K562 (cell line): ENCODE results near the gene OR2C1. TPM values are rescaled to one million over a fixed set of nuclear protein-coding genes. Genes with fewer than 3 reads are reported as not detected.

Experiments
- ESRRB ChIP-seq: fragments of 250-450 bp; sonication (Bioruptor Pico); IDR thresholded peaks from 2 replicates; pipeline ENCODE4 v1.5.0; 2020; ENCODE audit warnings: mild to moderate bottlenecking, moderate library complexity, borderline replicate concordance
- ETS2 ChIP-seq: IDR thresholded peaks from 2 replicates; pipeline ENCODE4 v1.6.1; 2016; ENCODE audit warnings: borderline replicate concordance, missing genetic modification characterization, mild to moderate bottlenecking, moderate library complexity, missing compliant biosample characterization; ENCODE audit not compliant: poor library complexity, severe bottlenecking
- LCOR ChIP-seq: sonication (generic); formaldehyde crosslinking; IDR thresholded peaks from 2 replicates; pipeline ENCODE4 v1.8.0; 2022; ENCODE audit warnings: mild to moderate bottlenecking, missing genetic modification reagents
- NR0B1 ChIP-seq: fragments of 450-650 bp; IDR thresholded peaks from one replicate; pipeline ENCODE4 v1.6.1; 2018; ENCODE audit warnings: mild to moderate bottlenecking, moderate library complexity; ENCODE audit not compliant: partially characterized antibody
- PBX2 ChIP-seq, 2 experiments: IDR thresholded peaks in 1 of 2; conservative IDR thresholded peaks in 1 of 2; 2 replicates each; pipeline ENCODE4 v1.6.1; 2016; ENCODE audit warnings: low read depth in 2 of 2, mild to moderate bottlenecking in 1 of 2, missing compliant biosample characterization in 1 of 2, missing genetic modification characterization in 1 of 2, moderate library complexity in 1 of 2
- POLR3A ChIP-seq: IDR thresholded peaks from 2 replicates; pipeline ENCODE4 v1.6.1; 2011; ENCODE audit warnings: borderline replicate concordance, mild to moderate bottlenecking, moderate library complexity; ENCODE audit not compliant: insufficient read length, insufficient read depth; ENCODE audit errors: extremely low read depth
- PRPF4 ChIP-seq: fragments of 200-400 bp; formaldehyde crosslinking; IDR thresholded peaks from one replicate; pipeline ENCODE4 v1.6.1; 2017; ENCODE audit warnings: low read length, low read depth, mild to moderate bottlenecking; ENCODE audit not compliant: insufficient read depth, poor library complexity, severe bottlenecking
- RREB1 ChIP-seq: fragments of 250-450 bp; sonication (Bioruptor Pico); IDR thresholded peaks from 2 replicates; pipeline ENCODE4 v1.4.0; 2020
- SPI1 ChIP-seq: IDR thresholded peaks from 2 replicates; pipeline ENCODE4 v1.6.1; 2011; ENCODE audit warnings: low read depth, low read length, control low read depth, borderline replicate concordance
- TOE1 ChIP-seq, 2 experiments: fragments of 450-650 bp in 1 of 2; sonication (generic) in 1 of 2; formaldehyde crosslinking in 1 of 2; IDR thresholded peaks; 2 replicates each; pipeline versions ENCODE4 v1.7.1 to v1.8.0; 2016 to 2022; ENCODE audit warnings: borderline replicate concordance in 2 of 2, mild to moderate bottlenecking in 2 of 2, antibody characterized with exemption in 1 of 2, inconsistent platforms in 1 of 2, low read depth in 1 of 2, missing genetic modification reagents in 1 of 2, moderate library complexity in 1 of 2
- ZNF512 ChIP-seq: IDR thresholded peaks from 2 replicates; pipeline ENCODE4 v1.6.1; 2016; ENCODE audit warnings: missing genetic modification characterization, missing compliant biosample characterization
- ZNF695 ChIP-seq: fragments of 450-650 bp; formaldehyde crosslinking; IDR thresholded peaks from 2 replicates; pipeline ENCODE4 v1.4.0; 2020; ENCODE audit warnings: mild to moderate bottlenecking, moderate library complexity
- polyA plus RNA-seq, 8 experiments: library from polyadenylated mRNA; depleted of rRNA in 4 of 8; stranded (reverse) in 5 of 8; unstranded in 3 of 8; fragments of >200 nt; fragmentation: Nextera tagmentation in 2 of 8; fragmentation: Illumina TruSeq in 1 of 8; extraction: Ambion mirVana in 2 of 8; extraction: Trizol in 1 of 8; gene quantifications; 2 replicates each; pipeline versions ENCODE4 v1.2.1 to v1.2.3, GENCODE V29; 2011 to 2014; ENCODE audit warnings: inconsistent platforms in 1 of 8, missing spikeins in 1 of 8
- total RNA-seq, 7 experiments: library from RNA; depleted of rRNA in 6 of 7; stranded (reverse); fragments of >200 nt in 6 of 7; fragmentation: Illumina TruSeq in 2 of 7; extraction: Trizol in 2 of 7; gene quantifications; 2 replicates each; pipeline versions ENCODE4 v1.2.1 to v1.2.3, GENCODE V29; 2011 to 2021; ENCODE audit warnings: low replicate concordance in 1 of 7

Gene OR2C1
- total and polyA plus RNA-seq, 9 of the 15 experiments (the other 6 are each of a cell fraction or from before 2014, with no cell fraction given): not detected

- TF ChIP-seq ZNF512 (tag): no peak
- TF ChIP-seq LCOR (CRISPR knock-in tag): no peak
- peak; percentile 90 for TF ChIP-seq PBX2 (CRISPR knock-in tag; IDR thresholded peaks at IDR 0.05; ENCODE audit: low read depth)
- peak; percentile 99 for TF ChIP-seq PBX2 (tag; conservative IDR thresholded peaks at IDR 0.05; ENCODE audit: low read depth)
- no peak for TF ChIP-seq NR0B1
- no peak for TF ChIP-seq POLR3A
- TF ChIP-seq RREB1 (CRISPR knock-in tag): 0 out of 2 replicates have a peak, but pooled peaks have one; percentile 41
- TF ChIP-seq SPI1: no peak
- no peak for TF ChIP-seq ZNF695
- TF ChIP-seq ETS2: no peak
- no peak for TF ChIP-seq PRPF4
- TF ChIP-seq TOE1 (IDR thresholded peaks at IDR 0.05; ENCODE audit: borderline replicate concordance): peak; percentile 91
- no peak for TF ChIP-seq TOE1 (CRISPR knock-in tag; IDR thresholded peaks at IDR 0.05; ENCODE audit: borderline replicate concordance, low read depth)
- TF ChIP-seq ESRRB (CRISPR knock-in tag): no peak
These were observed 45.3 kb downstream of the OR2C1 start, which contains the start of the genes ZNF174 and ZSCAN32 (continued) for GRCh38 chr16:3400779-3401688.
